HG03025 (cell line): ENCODE results near the gene AKT1S1.

Source experiments
- ATAC-seq: cut with Tn5 transposase; IDR thresholded peaks from one replicate; pipeline ENCODE4 v1.9.1; 2021; ENCODE audit warnings: mild to moderate bottlenecking, moderate library complexity; ENCODE audit not compliant: unreplicated experiment, low FRiP score

Gene AKT1S1

GRCh38 chr19:49857061-49857837, 19.9 kb downstream of the AKT1S1 start:
- no peak for ATAC-seq

DNA sequence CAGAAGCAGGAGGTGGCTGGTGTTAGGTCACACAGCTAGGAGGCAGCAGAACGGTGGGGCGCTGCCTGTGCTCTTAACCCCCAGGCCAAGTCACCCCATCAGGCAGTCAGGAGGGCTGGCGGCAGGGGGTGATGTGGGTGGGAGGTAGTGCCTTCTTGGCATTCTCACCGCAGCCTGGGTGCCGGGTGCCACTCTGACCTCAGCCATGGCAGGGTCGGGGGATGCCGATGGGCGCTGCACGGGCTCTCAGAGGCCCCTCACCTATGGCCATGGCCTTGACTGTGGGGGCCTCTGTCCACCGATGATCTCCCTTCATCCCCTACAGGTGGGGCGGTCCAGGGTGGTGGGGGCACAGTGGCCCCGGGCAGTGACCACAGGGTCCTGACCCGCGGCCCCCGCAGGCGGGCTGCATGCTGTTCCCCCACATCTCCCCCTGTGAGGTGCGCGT, 20.6 kb downstream of the AKT1S1 start:
- no peak for ATAC-seq

GRCh38 chr19:49855676-49856573, 21.2 kb downstream of the AKT1S1 start:
- ATAC-seq, result no peak

GRCh38 chr19:49855277-49855675, 21.9 kb downstream of the AKT1S1 start:
- no peak for ATAC-seq

- ATAC-seq, result no peak
Observed at GRCh38 chr19:49854378-49855263, 22.5 kb downstream of the AKT1S1 start.

- ATAC-seq, result no peak
Observed at GRCh38 chr19:49853852-49854377, 23.2 kb downstream of the AKT1S1 start.

- ATAC-seq, result no peak
Observed at GRCh38 chr19:49852631-49853126, 24.5 kb downstream of the AKT1S1 start.

DNA sequence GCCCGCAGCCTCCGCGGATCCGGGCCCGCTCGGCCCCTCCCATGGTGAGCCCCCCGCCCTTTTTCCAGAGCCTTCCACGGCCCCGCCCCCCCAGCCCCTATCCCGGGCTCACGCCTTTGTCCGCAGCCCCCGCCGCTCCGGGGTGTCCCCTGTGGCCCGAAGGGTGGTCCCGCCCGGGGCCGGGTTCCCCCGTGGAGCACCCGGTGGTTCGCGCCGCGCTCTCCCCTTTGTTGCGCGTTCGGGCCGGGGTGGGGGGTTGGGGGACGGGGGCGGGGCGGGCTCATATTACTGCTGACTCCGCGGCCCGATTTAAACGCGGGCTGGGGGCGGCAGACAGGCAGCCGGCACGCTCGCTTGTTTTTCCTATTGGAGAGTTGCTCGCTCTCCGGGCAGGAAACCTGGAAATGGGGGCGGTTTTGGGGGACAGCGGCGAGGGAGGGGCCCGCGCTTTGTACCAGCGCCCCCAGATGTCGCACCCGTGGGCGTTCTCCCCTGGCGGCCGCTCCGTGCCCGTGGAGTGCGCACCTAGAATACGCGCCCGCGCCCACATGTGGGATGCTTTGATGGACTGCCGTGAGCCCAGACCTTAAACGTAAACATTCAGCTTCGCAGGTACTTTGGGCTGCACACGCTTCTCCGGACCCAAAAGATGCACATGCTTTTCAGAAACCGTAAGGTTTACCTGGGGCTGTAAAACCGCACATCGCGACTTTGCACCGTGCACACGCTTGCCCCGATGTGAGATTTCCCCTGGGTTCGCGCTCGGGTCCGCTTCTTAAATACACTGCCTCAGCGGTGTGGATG, 25.5 kb downstream of the AKT1S1 start:
- no peak for ATAC-seq

GRCh38 chr19:49850487-49851342, 26.4 kb downstream of the AKT1S1 start, which contains the start of gene PTOV1:
Gene PTOV1, plus strand, starts transcription at chr19:49851159.
- peak; percentile 66 for ATAC-seq

DNA sequence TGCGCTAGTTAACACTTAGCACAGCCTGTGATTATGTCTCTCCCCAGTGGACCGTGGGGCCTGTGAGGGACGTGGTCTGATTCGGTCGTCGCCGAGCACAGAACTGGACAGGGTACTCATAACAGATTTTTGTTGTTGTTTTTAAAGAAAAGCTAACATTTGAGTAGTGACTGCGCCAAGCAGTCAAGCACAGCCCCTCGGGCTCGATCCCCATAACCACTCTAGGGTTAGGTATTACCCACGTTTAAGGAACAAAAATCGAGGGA, 27.0 kb downstream of the AKT1S1 start:
- no peak for ATAC-seq

DNA sequence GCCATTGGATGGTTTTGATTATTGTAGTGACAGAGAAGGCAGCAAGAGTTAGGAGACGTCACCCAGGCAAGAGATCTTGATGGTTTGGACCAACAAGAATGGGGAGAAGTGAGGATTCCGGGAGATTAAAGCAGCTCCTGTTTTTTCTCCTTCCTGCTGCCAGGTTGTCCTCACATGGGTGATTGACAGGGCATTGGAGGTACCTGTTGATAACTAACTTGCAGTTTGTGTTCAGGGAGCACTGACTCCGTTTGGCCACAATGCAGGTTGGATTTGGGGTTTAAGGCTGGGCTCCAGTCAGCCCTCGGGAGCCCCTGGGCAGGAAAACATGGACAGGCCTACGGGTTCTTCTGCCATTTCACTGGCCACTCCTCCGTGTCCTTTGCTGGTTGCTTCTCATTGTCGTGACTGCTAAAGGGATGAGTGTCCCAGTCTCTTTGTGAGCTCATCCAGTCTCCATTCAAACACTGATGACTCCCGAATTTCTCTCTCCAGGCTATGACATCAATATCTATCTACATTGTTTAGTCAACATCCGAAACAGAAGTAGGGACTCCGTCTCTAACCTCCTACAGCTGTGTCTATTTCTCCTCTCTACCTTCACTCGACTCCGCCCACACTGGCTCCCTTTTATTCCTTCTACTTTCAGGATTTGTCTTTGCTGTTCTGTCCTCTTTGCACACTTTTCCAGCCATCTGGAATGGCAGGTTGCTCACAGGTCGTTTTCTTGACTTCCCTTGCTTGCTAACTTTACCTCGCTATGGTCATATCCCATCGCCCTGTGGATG, 27.5 kb downstream of the AKT1S1 start:
- no peak for ATAC-seq

DNA sequence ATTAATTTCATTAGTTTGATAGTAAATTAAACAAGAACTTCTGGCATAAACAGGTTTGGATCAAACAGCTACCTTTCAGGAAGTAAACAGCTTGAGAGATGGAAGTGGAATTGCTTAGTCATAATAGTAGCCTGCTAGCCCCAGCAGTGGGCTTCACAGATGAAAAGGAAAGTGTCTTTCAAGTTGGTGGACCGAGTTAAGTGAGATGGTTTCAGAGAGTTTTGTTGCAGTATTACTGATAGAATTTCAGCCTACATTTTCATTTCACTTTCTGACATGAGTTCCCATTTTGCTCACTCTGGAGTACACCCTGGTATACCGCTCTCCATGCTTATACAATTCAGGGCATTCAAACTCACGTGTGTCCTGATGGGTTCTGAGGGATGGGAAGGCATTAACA, 28.2 kb downstream of the AKT1S1 start:
- ATAC-seq, result no peak

- no peak for ATAC-seq
Observed at GRCh38 chr19:49847731-49848696, 29.1 kb downstream of the AKT1S1 start.

DNA sequence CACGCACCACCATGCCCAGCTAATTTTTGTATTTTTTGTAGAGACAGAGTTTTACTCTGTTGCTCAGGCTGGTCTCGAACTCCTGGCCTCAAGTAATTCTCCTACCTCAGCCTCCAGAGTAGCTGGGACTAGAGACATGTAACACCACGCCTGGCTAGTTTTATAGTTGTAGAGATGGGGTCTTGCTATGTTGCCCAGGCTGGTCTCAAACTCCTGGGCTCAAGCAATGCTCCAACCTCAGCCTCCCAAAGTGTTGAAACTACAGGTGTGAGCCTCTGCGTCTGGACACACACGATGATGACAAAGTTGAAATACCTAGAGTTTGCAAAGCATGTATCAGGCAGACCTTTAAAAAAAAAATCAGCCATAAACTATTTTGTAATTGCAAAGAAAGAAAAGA, 30.7 kb downstream of the AKT1S1 start:
- ATAC-seq, result no peak

DNA sequence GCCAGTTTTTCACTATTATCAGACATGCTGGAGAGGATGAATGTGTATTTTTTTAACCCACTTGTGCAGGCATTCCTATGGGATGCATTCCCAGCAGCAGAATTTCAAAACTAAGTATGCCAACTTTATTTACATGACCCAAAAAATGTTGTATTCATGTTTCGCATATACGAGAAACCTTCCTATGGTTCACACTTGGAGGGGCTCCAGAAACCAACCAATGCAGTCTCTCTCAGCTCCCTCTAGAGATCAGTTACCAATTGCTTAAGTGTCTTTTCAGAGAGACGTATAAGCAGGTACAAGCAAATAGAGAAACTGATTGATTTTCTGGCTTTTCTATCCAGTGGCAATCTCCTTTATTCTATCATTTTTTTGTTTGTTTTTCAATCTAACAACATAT, 31.7 kb downstream of the AKT1S1 start:
- ATAC-seq, result no peak

- no peak for ATAC-seq
Observed at GRCh38 chr19:49844138-49845095, 32.7 kb downstream of the AKT1S1 start.
